SK-N-MC (cell line): Measurements from ENCODE around the gene MTERF1.
"Not testable (repeated sequence)": the region's sequence is repeated elsewhere in the genome, so short reads cannot be mapped to it uniquely, and the experiment has no call there.

ENCODE experiments used
- EZH2 ChIP-seq: fragments of 200-600 bp; sonication (generic); IDR thresholded peaks from one replicate; pipeline ENCODE4 v1.6.1; 2017; ENCODE audit warnings: antibody characterized with exemption
- FOXP2 ChIP-seq: optimal IDR thresholded peaks from 2 replicates; pipeline ENCODE3; 2011; ENCODE audit warnings: mild to moderate bottlenecking, moderate library complexity; ENCODE audit not compliant: insufficient read depth; ENCODE audit errors: extremely low read length, control extremely low read depth
- POLR2AphosphoS5 ChIP-seq: IDR thresholded peaks from 2 replicates; pipeline ENCODE4 v1.6.1; 2012; ENCODE audit warnings: mild to moderate bottlenecking, low read depth, low read length, borderline replicate concordance

- not testable (repeated sequence) for TF ChIP-seq EZH2, POLR2AphosphoS5, FOXP2
Observed at GRCh38 chr7:91888271-91889175, 8.0 kb upstream of the MTERF1 start.
